GM12892 (cell line): ENCODE data around the gene MAPRE2.

Experiments
- POLR2A ChIP-seq: IDR thresholded peaks from 2 replicates; pipeline ENCODE4 v1.6.1; 2011; ENCODE audit warnings: low read depth, low read length, control low read depth
- POLR2AphosphoS5 ChIP-seq: IDR thresholded peaks from 2 replicates; pipeline ENCODE4 v1.6.1; 2011; ENCODE audit warnings: low read depth, low read length, control low read depth

GRCh38 chr18:35083174-35083712, 42.0 kb downstream of the MAPRE2 start:
- TF ChIP-seq POLR2A (no peak), POLR2AphosphoS5 (no peak)
